ENCODE data around the gene TXLNB. TPM values are rescaled to one million over a fixed set of nuclear protein-coding genes. Genes with fewer than 3 reads are reported as not detected.

TXLNB gene
- total RNA-seq, 1 experiment from 2014 or later = 0.15 TPM

GRCh38 chr6:139278190-139278589 lies 13.6 kb downstream of the TXLNB start:
- H3K27ac Mint-ChIP-seq = no peak overlapping the region
- no peak for ATAC-seq
- TF ChIP-seq MYBL2 (CRISPR knock-in tag; IDR thresholded peaks at IDR 0.05) (no peak), NR1H2 (CRISPR knock-in tag; IDR thresholded peaks at IDR 0.05) (no peak), ZNF416 (CRISPR knock-in tag; IDR thresholded peaks at IDR 0.05) (no peak), ZNF219 (CRISPR knock-in tag; IDR thresholded peaks at IDR 0.05; ENCODE audit: borderline replicate concordance) (no peak), SMAD4 (CRISPR knock-in tag; IDR thresholded peaks at IDR 0.05) (no peak), FOXJ3 (CRISPR knock-in tag; IDR thresholded peaks at IDR 0.05; ENCODE audit: borderline replicate concordance) (no peak), KAT7 (CRISPR knock-in tag; IDR thresholded peaks at IDR 0.05; ENCODE audit: borderline replicate concordance) (no peak), ZBTB43 (CRISPR knock-in tag; IDR thresholded peaks at IDR 0.05) (no peak), ATF3 (CRISPR knock-in tag; conservative IDR thresholded peaks at IDR 0.05) (no peak), GTF2I (CRISPR knock-in tag; conservative IDR thresholded peaks at IDR 0.05) (no peak), NFE2L1 (CRISPR knock-in tag; IDR thresholded peaks at IDR 0.05) (no peak), IRF1 (CRISPR knock-in tag; IDR thresholded peaks at IDR 0.05) (no peak), NFYB (CRISPR knock-in tag; conservative IDR thresholded peaks at IDR 0.05; ENCODE audit: low read depth) (no peak), FOXP1 (CRISPR knock-in tag; IDR thresholded peaks at IDR 0.05; ENCODE audit: borderline replicate concordance) (no peak), RORB (CRISPR knock-in tag; IDR thresholded peaks at IDR 0.05) (no peak), TP53 (CRISPR knock-in tag; IDR thresholded peaks at IDR 0.05) (no peak), ZNF532 (CRISPR knock-in tag; IDR thresholded peaks at IDR 0.05; ENCODE audit: borderline replicate concordance) (no peak), ATF2 (CRISPR knock-in tag; IDR thresholded peaks at IDR 0.05; ENCODE audit: borderline replicate concordance, low read depth) (no peak)

GRCh38 chr6:139277587-139277986 lies 14.2 kb downstream of the TXLNB start:
- CTCF ChIA-PET = no interaction called here
- no peak overlapping the region for H3K4me3 Mint-ChIP-seq
- DNase-seq (ENCODE audit: low spot score) = no peak
- no peaks in the 10 kb centered on the region for H3K4me1 Mint-ChIP-seq
- no peak overlapping the region for H3K27ac Mint-ChIP-seq
- no peak for ATAC-seq
- H3K9me3 Mint-ChIP-seq = no peaks in the 10 kb centered on the region
- POLR2A ChIA-PET = no interaction called here
- H3K27me3 Mint-ChIP-seq (ENCODE audit: low read depth) = no peaks in the 10 kb centered on the region
- no peak for TF ChIP-seq E2F4 (CRISPR knock-in tag; IDR thresholded peaks at IDR 0.05; ENCODE audit: borderline replicate concordance, low read depth)
- TF ChIP-seq NFYB (CRISPR knock-in tag; conservative IDR thresholded peaks at IDR 0.05; ENCODE audit: low read depth) = no peak
- TF ChIP-seq ETV6 (CRISPR knock-in tag; IDR thresholded peaks at IDR 0.05) = no peak
- no peak for TF ChIP-seq NFATC4 (CRISPR knock-in tag; IDR thresholded peaks at IDR 0.05)
- no peak for TF ChIP-seq NFE2L1 (CRISPR knock-in tag; IDR thresholded peaks at IDR 0.05)
- TF ChIP-seq FOXP1 (CRISPR knock-in tag; IDR thresholded peaks at IDR 0.05; ENCODE audit: borderline replicate concordance) = no peak
- TF ChIP-seq HMGA2 (CRISPR knock-in tag; IDR thresholded peaks at IDR 0.05) = no peak
- no peak for TF ChIP-seq ATF1 (CRISPR knock-in tag; IDR thresholded peaks at IDR 0.05)
- TF ChIP-seq SMAD4 (CRISPR knock-in tag; IDR thresholded peaks at IDR 0.05) = no peak
- TF ChIP-seq GTF2I (CRISPR knock-in tag; conservative IDR thresholded peaks at IDR 0.05) = no peak
- H3K36me3 Mint-ChIP-seq = no peaks in the 10 kb centered on the region

More at GRCh38 chr6:139278190-139278589, 13.6 kb downstream of the TXLNB start:
- no peak overlapping the region for H3K4me3 Mint-ChIP-seq
- no peak for DNase-seq (ENCODE audit: low spot score)
- H3K27me3 Mint-ChIP-seq (ENCODE audit: low read depth) = no peaks in the 10 kb centered on the region
- no peaks in the 10 kb centered on the region for H3K36me3 Mint-ChIP-seq
- ChIA-PET CTCF (no interaction called here), POLR2A (no interaction called here)
- no peaks in the 10 kb centered on the region for H3K4me1 Mint-ChIP-seq
- H3K9me3 Mint-ChIP-seq = no peaks in the 10 kb centered on the region

All from WTC11 (cell line).